Measurements from ENCODE around the gene GDPD4. TPM values are rescaled to one million over a fixed set of nuclear protein-coding genes. Genes with fewer than 3 reads are reported as not detected.

The GDPD4 gene
- total and polyA plus RNA-seq, 4 experiments from 2014 or later: not detected

DNA sequence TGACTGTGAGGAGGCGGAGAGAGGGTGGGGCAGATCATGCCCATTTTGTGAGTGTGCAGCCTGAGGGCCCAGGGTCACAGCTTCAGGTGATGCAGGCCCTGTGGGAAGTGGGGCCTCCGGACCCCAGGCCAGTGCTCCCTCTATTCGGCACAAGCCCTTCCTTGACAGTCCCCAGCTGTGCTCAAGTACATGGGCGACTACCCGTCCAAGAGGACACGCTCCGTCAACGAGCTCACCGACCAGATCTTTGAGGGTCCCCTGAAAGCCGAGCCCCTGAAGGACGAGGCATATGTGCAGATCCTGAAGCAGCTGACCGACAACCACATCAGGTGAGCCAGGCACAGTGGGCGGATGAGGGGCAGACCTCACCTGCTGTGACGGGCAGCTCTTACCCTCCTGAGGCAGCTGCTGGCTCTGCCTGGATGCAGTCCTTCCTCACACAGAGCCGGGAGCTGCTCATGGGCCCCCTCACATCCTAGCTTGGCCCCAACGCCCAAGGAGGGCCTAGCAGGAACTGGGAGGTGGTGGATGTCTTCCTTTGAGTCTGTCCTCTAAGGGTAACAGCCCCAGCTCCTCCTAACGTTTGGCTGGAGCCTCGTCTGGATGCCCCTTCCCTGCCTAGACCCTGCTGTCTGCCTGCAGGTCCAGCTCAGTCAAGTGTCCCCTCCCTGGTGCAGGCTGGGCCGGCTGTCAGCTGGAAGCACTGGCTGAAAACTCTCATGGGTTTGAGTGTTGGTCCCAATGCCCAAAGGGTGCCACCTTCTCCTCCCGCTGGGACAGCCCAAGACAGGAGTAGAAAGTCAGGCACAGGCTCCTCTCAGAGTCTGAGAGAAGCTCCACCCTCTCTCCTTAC is 97.4 kb downstream of the GDPD4 start:
- no peaks in the 10 kb centered on the region for H3K27me3 Mint-ChIP-seq
- intact Hi-C loops (cut with micrococcal nuclease): no loop called here
- ChIA-PET CTCF (ENCODE audit: partially characterized antibody) (interaction anchor here (0.9 kb wide), 1 partner anchor 77 kb away, joined by 3 read pairs; no protein-coding TSS in a partner anchor), POLR2A (ENCODE audit: partially characterized antibody) (no interaction called here)
- H3K9me3 ChIP-seq (ENCODE audit: control insufficient read depth in 1 of 2, low read length in 2 of 2): no peaks in the 10 kb centered on the region
- H3K4me1 Mint-ChIP-seq: no peaks in the 10 kb centered on the region
- H3K27me3 ChIP-seq (ENCODE audit: insufficient read depth, low read length): no peaks in the 10 kb centered on the region
- no peaks in the 10 kb centered on the region for H3K36me3 ChIP-seq (ENCODE audit: insufficient read depth, low read length)
- peaks cover 0 to 2% (median 0%) of the 10 kb centered on the region in 8 donors for H3K9me3 Mint-ChIP-seq
- no peaks in the 10 kb centered on the region for H3K4me1 ChIP-seq (ENCODE audit: insufficient read depth, low read length)
- H3K36me3 Mint-ChIP-seq: no peaks in the 10 kb centered on the region
- no peak overlapping the region for H3K27ac ChIP-seq (ENCODE audit: low read depth, low read length)
- no peak overlapping the region for H3K27ac Mint-ChIP-seq
- H3K4me3 Mint-ChIP-seq: no peak overlapping the region
- DNase-seq: no peak
- H3K4me3 ChIP-seq (ENCODE audit: low read length in 2 of 2): no peak overlapping the region

GRCh38 chr11:77202941-77203900 is 98.3 kb downstream of the GDPD4 start:
- ChIA-PET CTCF (ENCODE audit: partially characterized antibody) (no interaction called here), POLR2A (ENCODE audit: partially characterized antibody) (no interaction called here)
- Histone ChIP-seq H3K4me3 (ENCODE audit: low read length in 2 of 2) (no peak overlapping the region), H3K36me3 (ENCODE audit: insufficient read depth, low read length) (no peaks in the 10 kb centered on the region), H3K4me1 (ENCODE audit: insufficient read depth, low read length) (no peaks in the 10 kb centered on the region), H3K27ac (ENCODE audit: low read depth, low read length) (no peak overlapping the region), H3K27me3 (ENCODE audit: insufficient read depth, low read length) (no peaks in the 10 kb centered on the region), H3K9me3 (ENCODE audit: control insufficient read depth in 1 of 2, low read length in 2 of 2) (no peaks in the 10 kb centered on the region)
- H3K9me3 Mint-ChIP-seq: peaks cover 0 to 2% (median 0%) of the 10 kb centered on the region in 8 donors
- H3K4me3 Mint-ChIP-seq: no peak overlapping the region
- intact Hi-C loops (cut with micrococcal nuclease): no loop called here
- no peak overlapping the region for H3K27ac Mint-ChIP-seq
- H3K36me3 Mint-ChIP-seq: no peaks in the 10 kb centered on the region
- DNase-seq: no peak
- no peaks in the 10 kb centered on the region for H3K27me3 Mint-ChIP-seq
- no peaks in the 10 kb centered on the region for H3K4me1 Mint-ChIP-seq

GRCh38 chr11:77201991-77202841 is 99.3 kb downstream of the GDPD4 start:
- DNase-seq: no peak
- H3K4me3 ChIP-seq (ENCODE audit: low read length in 2 of 2): no peak overlapping the region
- POLR2A ChIA-PET (ENCODE audit: partially characterized antibody): no interaction called here

DNA sequence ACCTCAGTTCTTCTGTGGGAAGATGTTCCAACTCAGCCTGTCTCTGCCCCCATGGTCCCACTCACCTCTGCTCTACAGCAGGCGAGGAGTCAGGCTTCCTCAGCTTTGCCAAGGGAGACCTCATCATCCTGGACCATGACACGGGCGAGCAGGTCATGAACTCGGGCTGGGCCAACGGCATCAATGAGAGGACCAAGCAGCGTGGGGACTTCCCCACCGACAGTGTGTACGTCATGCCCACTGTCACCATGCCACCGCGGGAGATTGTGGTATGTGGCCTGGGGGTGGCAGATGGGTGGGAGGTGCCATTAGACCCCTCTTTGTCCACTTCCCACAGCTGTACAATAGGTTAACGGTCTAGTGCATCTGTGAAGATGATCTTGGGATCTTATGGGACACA is 100.1 kb downstream of the GDPD4 start:
- Mint-ChIP-seq H3K27ac (peak overlapping the region in 1 of 7 donors; percentile 48), H3K4me3 (no peak overlapping the region), H3K4me1 (no peaks in the 10 kb centered on the region), H3K27me3 (peaks cover 0 to 1% of the 10 kb centered on the region in 2 donors), H3K9me3 (peaks cover 0 to 2% (median 0%) of the 10 kb centered on the region in 8 donors), H3K36me3 (no peaks in the 10 kb centered on the region)
- Histone ChIP-seq H3K27ac (ENCODE audit: low read depth, low read length) (no peak overlapping the region), H3K27me3 (ENCODE audit: insufficient read depth, low read length) (no peaks in the 10 kb centered on the region), H3K4me1 (ENCODE audit: insufficient read depth, low read length) (no peaks in the 10 kb centered on the region), H3K9me3 (ENCODE audit: control insufficient read depth in 1 of 2, low read length in 2 of 2) (no peaks in the 10 kb centered on the region), H3K36me3 (ENCODE audit: insufficient read depth, low read length) (no peaks in the 10 kb centered on the region), H3K4me3 (ENCODE audit: low read length in 2 of 2) (no peak overlapping the region)
- no peak for DNase-seq
- intact Hi-C loops (cut with micrococcal nuclease): no loop called here
- ChIA-PET CTCF (ENCODE audit: partially characterized antibody) (no interaction called here), POLR2A (ENCODE audit: partially characterized antibody) (no interaction called here)

More at GRCh38 chr11:77201991-77202841, 99.3 kb downstream of the GDPD4 start:
- Histone ChIP-seq H3K4me1 (ENCODE audit: insufficient read depth, low read length) (no peaks in the 10 kb centered on the region), H3K27ac (ENCODE audit: low read depth, low read length) (no peak overlapping the region), H3K27me3 (ENCODE audit: insufficient read depth, low read length) (no peaks in the 10 kb centered on the region), H3K36me3 (ENCODE audit: insufficient read depth, low read length) (no peaks in the 10 kb centered on the region), H3K9me3 (ENCODE audit: control insufficient read depth in 1 of 2, low read length in 2 of 2) (no peaks in the 10 kb centered on the region)
- Mint-ChIP-seq H3K36me3 (no peaks in the 10 kb centered on the region), H3K27me3 (peaks cover 0 to 1% of the 10 kb centered on the region in 2 donors), H3K4me3 (no peak overlapping the region), H3K4me1 (no peaks in the 10 kb centered on the region), H3K27ac (no peak overlapping the region), H3K9me3 (peaks cover 0 to 2% (median 0%) of the 10 kb centered on the region in 8 donors)
- intact Hi-C loops (cut with micrococcal nuclease): no loop called here
- CTCF ChIA-PET (ENCODE audit: partially characterized antibody): no interaction called here

- intact Hi-C loops (cut with micrococcal nuclease): no loop called here
- H3K36me3 ChIP-seq (ENCODE audit: insufficient read depth, low read length): no peaks in the 10 kb centered on the region
- H3K4me3 ChIP-seq (ENCODE audit: low read length in 2 of 2): no peak overlapping the region
- H3K36me3 Mint-ChIP-seq: no peaks in the 10 kb centered on the region
- no peaks in the 10 kb centered on the region for H3K9me3 ChIP-seq (ENCODE audit: control insufficient read depth in 1 of 2, low read length in 2 of 2)
- ChIA-PET CTCF (ENCODE audit: partially characterized antibody) (no interaction called here), POLR2A (ENCODE audit: partially characterized antibody) (no interaction called here)
- H3K4me1 ChIP-seq (ENCODE audit: insufficient read depth, low read length): no peaks in the 10 kb centered on the region
- no peak overlapping the region for H3K4me3 Mint-ChIP-seq
- H3K27ac ChIP-seq (ENCODE audit: low read depth, low read length): no peak overlapping the region
- peak overlapping the region in 2 of 7 donors; percentile 48 to 55 for H3K27ac Mint-ChIP-seq
- H3K9me3 Mint-ChIP-seq: peaks cover 0 to 2% (median 0%) of the 10 kb centered on the region in 8 donors
- DNase-seq: no peak
- H3K4me1 Mint-ChIP-seq: no peaks in the 10 kb centered on the region
- peaks cover 0 to 1% of the 10 kb centered on the region in 2 donors for H3K27me3 Mint-ChIP-seq
- H3K27me3 ChIP-seq (ENCODE audit: insufficient read depth, low read length): no peaks in the 10 kb centered on the region
These were observed 100.9 kb downstream of the GDPD4 start for GRCh38 chr11:77200351-77201268.

DNA sequence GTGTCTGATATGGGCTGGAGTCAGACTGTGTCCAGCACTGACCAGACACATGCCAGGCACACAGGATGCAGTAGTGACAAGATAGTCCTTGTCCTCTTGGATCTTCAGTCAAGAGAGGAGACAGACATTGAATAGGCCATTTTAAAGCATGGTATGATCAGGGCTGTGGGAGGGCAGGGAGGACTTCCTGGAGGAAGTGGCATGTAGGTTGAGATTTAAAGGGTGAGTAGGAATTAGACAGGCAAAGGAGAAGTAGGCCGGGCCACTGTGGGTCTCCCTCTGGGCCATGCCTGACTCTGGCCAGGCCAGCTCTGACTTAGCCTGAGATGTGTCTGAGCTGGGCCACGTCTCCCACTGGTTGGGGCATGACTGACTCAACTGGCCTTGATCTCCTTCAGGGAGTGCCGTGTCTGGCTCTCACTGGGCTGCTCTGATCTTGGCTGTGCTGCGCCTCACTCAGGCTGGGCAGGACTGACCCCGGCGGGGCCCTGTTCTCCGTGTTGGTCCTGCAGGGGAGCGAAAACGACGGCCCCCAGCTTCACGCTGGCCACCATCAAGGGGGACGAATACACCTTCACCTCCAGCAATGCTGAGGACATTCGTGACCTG is 102.2 kb downstream of the GDPD4 start:
- ChIA-PET POLR2A (ENCODE audit: partially characterized antibody) (no interaction called here), CTCF (ENCODE audit: partially characterized antibody) (interaction anchor here (1.3 kb wide), 1 partner anchor 12 kb away, joined by 3 read pairs; no protein-coding TSS in a partner anchor)
- Histone ChIP-seq H3K27me3 (ENCODE audit: insufficient read depth, low read length) (no peaks in the 10 kb centered on the region), H3K27ac (ENCODE audit: low read depth, low read length) (no peak overlapping the region), H3K4me3 (ENCODE audit: low read length in 2 of 2) (no peak overlapping the region), H3K4me1 (ENCODE audit: insufficient read depth, low read length) (no peaks in the 10 kb centered on the region), H3K36me3 (ENCODE audit: insufficient read depth, low read length) (no peaks in the 10 kb centered on the region), H3K9me3 (ENCODE audit: control insufficient read depth in 1 of 2, low read length in 2 of 2) (no peaks in the 10 kb centered on the region)
- Mint-ChIP-seq H3K27me3 (peaks cover 0 to 1% of the 10 kb centered on the region in 2 donors), H3K36me3 (no peaks in the 10 kb centered on the region), H3K27ac (no peak overlapping the region), H3K9me3 (peaks cover 0 to 2% (median 0%) of the 10 kb centered on the region in 8 donors), H3K4me1 (no peaks in the 10 kb centered on the region), H3K4me3 (no peak overlapping the region)
- no peak for DNase-seq
- intact Hi-C loops (cut with micrococcal nuclease): no loop called here
